Placental epithelial cell (primary cell): ENCODE measurements around the gene SRMS. TPM values are rescaled to one million over a fixed set of nuclear protein-coding genes. Genes with fewer than 3 reads are reported as not detected.

ENCODE experiments used
- total RNA-seq: library from RNA; depleted of rRNA; stranded (reverse); fragments of >200 nt; gene quantifications from 2 replicates; pipeline ENCODE4 v1.2.3, GENCODE V29; 2012

SRMS gene, protein sequence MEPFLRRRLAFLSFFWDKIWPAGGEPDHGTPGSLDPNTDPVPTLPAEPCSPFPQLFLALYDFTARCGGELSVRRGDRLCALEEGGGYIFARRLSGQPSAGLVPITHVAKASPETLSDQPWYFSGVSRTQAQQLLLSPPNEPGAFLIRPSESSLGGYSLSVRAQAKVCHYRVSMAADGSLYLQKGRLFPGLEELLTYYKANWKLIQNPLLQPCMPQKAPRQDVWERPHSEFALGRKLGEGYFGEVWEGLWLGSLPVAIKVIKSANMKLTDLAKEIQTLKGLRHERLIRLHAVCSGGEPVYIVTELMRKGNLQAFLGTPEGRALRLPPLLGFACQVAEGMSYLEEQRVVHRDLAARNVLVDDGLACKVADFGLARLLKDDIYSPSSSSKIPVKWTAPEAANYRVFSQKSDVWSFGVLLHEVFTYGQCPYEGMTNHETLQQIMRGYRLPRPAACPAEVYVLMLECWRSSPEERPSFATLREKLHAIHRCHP
- not detected in 2 replicates for total RNA-seq

DNA sequence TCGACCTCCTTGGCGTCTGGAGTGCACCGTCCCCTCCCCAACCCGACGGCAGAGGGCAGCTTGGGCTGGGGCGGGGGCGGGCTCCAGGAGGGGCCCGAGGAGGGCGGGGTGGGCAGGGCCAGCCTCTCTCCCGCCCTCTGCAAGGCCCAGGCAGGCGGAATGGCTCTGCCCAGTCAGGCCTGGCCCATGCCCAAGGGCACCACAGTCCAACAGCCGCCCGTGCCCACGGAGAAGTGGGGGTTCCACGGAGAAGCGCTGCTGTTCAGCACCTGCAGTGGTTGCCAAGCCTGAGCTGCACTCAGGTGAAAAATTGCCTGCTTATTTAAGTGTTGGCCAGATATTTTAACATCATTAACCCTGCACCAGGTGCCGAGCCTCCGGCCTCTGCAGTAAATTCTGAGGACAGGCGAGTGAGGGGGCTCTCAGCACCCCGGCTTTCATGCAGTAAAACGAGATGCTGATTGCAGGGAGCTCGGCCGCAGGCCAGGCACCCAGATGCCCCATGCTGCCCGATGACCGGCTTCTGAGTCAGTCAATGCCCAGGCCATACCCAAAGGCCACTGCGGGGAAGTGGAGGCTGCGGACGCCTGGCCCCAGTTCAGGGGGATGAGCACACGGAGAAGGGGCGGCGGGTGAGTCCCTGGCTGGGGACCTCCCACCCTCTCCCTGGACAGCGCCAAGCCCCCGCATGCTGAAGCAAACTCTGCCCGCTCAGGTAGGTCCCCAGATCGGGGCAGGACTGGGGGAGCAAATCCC is at the start of gene SRMS:
TSS of gene SRMS (minus strand) at position 25 of the 756 bp plus-strand sequence. CDS start 286 bp downstream, outside the sequence.

GRCh38 chr20:63574156-63574828 is 26.7 kb upstream of the SRMS start, which contains the start of gene HELZ2:
Gene HELZ2, minus strand, starts transcription at chr20:63574239. Its CDS starts 1,854 bp downstream, at chr20:63572385.

DNA sequence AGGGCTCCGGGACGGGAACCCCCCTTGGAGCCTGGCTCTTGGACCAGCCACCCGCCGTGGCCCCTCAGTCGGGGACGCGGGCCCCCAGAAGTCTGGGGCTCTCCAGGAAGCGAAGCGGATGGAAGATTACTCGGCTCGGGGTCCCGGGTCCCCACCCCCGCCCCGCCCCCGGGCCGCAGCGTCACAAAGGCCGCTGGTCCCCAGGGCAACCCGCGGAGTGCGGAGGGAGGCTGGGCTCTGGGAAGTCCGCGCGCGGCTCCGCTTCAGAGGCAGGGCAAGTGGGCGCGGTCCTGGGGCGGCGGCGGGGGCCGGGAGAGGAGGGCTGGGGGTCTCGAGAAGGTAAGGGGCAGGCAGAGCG is 6.4 kb upstream of the SRMS start, which contains the start of gene FNDC11:
TSS of gene FNDC11 (plus strand) at position 227 of the 358 bp plus-strand sequence. CDS start 1,505 bp downstream, outside the sequence.

DNA sequence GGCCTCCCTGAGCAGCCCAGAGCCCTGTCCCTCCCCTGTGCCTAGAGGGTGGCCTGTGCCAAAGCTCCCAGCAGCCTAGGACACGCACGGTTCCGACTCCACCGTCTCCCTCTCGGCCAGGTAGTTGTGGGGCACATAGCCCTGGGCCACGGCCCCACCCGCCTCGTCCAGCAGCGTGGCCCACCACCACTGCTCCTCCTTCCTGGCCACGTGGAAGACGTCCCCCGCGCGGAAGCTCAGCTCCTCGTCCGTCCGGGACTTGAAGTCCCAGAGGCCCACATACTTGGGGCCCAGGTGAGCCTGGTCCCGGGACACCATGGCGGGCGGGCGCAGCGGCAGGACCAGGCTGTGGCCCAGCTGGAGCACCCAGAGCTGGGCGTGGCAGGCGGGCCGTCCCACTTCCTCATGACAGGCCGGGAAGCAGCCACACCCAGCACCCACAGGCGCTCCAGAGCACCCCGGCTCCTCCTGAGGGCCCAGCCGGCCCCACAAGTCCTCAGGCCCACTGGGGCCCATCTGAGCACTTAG is 10.5 kb downstream of the SRMS start, which contains the start of gene PTK6:
TSS of gene PTK6 (minus strand) at position 380 of the 528 bp plus-strand sequence. CDS start at position 318, 62 bp downstream.

GRCh38 chr20:63520504-63520933 is 27.0 kb downstream of the SRMS start, which contains the start of gene PPDPF:
Gene PPDPF, plus strand, starts transcription at chr20:63520765. Its CDS starts 544 bp downstream, at chr20:63521309.

GRCh38 chr20:63498960-63499337 is 48.6 kb downstream of the SRMS start, which contains the start of gene EEF1A2:
Gene EEF1A2, minus strand, starts transcription at chr20:63499083. Its CDS starts 1,320 bp downstream, at chr20:63497763.

Other genes starting within 250 kb of the SRMS start
- not detected in 2 replicates for gene CHRNA4, start 186.4 kb downstream of the SRMS start, total RNA-seq
- not detected in 2 replicates for gene KCNQ2, start 75.1 kb downstream of the SRMS start, total RNA-seq
- gene EEF1A2, start 48.7 kb downstream of the SRMS start, total RNA-seq = 1.8 and 11.0 TPM in 2 replicates
- 190 and 201 TPM in 2 replicates for gene PPDPF, start 27.0 kb downstream of the SRMS start, total RNA-seq
- gene PTK6, start 10.4 kb downstream of the SRMS start, total RNA-seq = under 0.01 and 0.22 TPM in 2 replicates
- gene FNDC11, start 6.4 kb upstream of the SRMS start, total RNA-seq = 0.11 and 0.79 TPM in 2 replicates
- gene HELZ2, start 26.5 kb upstream of the SRMS start, total RNA-seq = 25.4 and 31.4 TPM in 2 replicates
- 8.2 and 11.8 TPM in 2 replicates for gene GMEB2, start 79.4 kb upstream of the SRMS start, total RNA-seq
- gene STMN3, start 105.7 kb upstream of the SRMS start, total RNA-seq = 0.76 and 2.0 TPM in 2 replicates
- 11.8 and 17.5 TPM in 2 replicates for gene RTEL1, start 110.6 kb upstream of the SRMS start, total RNA-seq
- gene TNFRSF6B, start 148.9 kb upstream of the SRMS start, total RNA-seq = 0.39 TPM in 1 of 2 replicates, not detected in the other
- gene ARFRP1, start 160.2 kb upstream of the SRMS start, total RNA-seq = 18.1 and 22.4 TPM in 2 replicates
- 20.1 and 22.8 TPM in 2 replicates for gene ZGPAT, start 160.3 kb upstream of the SRMS start, total RNA-seq
- 2.4 and 5.1 TPM in 2 replicates for gene LIME1, start 188.9 kb upstream of the SRMS start, total RNA-seq
- 41.2 and 56.8 TPM in 2 replicates for gene SLC2A4RG, start 192.0 kb upstream of the SRMS start, total RNA-seq